ENCODE measurements around the gene BNIP3. TPM values are rescaled to one million over a fixed set of nuclear protein-coding genes. Genes with fewer than 3 reads are reported as not detected.

BNIP3 gene, protein sequence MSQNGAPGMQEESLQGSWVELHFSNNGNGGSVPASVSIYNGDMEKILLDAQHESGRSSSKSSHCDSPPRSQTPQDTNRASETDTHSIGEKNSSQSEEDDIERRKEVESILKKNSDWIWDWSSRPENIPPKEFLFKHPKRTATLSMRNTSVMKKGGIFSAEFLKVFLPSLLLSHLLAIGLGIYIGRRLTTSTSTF
- total RNA-seq, result 57.3 and 70.7 TPM in 2 replicates

- TF ChIP-seq, protein P1, sequence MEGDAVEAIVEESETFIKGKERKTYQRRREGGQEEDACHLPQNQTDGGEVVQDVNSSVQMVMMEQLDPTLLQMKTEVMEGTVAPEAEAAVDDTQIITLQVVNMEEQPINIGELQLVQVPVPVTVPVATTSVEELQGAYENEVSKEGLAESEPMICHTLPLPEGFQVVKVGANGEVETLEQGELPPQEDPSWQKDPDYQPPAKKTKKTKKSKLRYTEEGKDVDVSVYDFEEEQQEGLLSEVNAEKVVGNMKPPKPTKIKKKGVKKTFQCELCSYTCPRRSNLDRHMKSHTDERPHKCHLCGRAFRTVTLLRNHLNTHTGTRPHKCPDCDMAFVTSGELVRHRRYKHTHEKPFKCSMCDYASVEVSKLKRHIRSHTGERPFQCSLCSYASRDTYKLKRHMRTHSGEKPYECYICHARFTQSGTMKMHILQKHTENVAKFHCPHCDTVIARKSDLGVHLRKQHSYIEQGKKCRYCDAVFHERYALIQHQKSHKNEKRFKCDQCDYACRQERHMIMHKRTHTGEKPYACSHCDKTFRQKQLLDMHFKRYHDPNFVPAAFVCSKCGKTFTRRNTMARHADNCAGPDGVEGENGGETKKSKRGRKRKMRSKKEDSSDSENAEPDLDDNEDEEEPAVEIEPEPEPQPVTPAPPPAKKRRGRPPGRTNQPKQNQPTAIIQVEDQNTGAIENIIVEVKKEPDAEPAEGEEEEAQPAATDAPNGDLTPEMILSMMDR (IDR thresholded peaks at IDR 0.05; ENCODE audit: insufficient read depth, low read length, poor library complexity, severe bottlenecking), result no peak
- H3K36me3 ChIP-seq (ENCODE audit: control insufficient read depth, insufficient read depth, low read length), result peaks cover 2% of the 10 kb centered on the region
- no peaks in the 10 kb centered on the region for H3K27me3 ChIP-seq (ENCODE audit: control insufficient read depth, insufficient read depth, low read length)
- H3K4me3 ChIP-seq (ENCODE audit: low read depth, low read length), result peak within 1 kb of the TSS; percentile 83
- peak; percentile 66 for DNase-seq (ENCODE audit: low read depth)
Observed at GRCh38 chr10:131981429-131982184, at the start of gene BNIP3. Gene BNIP3 (minus strand): TSS chr10:131981923. CDS start chr10:131981806, 117 bp downstream.

DNA sequence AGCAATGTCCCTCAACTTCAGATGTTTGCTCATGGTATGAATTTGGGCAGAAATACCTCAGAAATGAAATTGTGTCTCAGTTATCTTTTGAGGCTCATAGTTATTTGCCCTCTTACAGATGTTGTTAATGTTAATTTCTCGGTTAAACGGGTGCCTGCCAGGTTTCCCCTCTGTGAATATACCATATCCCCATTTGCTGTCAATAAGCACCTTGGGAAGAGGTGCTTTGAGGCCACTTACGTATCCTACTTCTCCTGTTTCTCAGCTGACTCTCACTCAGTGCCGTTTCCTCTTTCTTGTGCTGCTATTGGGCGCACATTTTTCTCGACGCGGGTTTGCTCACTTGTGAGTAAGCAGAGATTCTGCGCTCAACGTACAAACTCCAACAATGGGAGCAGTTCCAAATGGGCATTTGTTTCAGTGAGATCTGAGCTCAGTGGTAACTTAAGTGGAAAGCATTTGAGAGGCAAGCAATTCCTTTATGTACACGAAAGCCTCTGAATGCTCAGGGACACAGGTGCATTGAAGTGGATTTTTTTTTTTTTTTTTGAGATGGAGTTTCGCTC lies 49.3 kb upstream of the BNIP3 start:
- TF ChIP-seq, protein P1 (IDR thresholded peaks at IDR 0.05; ENCODE audit: insufficient read depth, low read length, poor library complexity, severe bottlenecking), result no peak
- Histone ChIP-seq H3K36me3 (ENCODE audit: control insufficient read depth, insufficient read depth, low read length) (no peaks in the 10 kb centered on the region), H3K4me3 (ENCODE audit: low read depth, low read length) (no peak overlapping the region), H3K27me3 (ENCODE audit: control insufficient read depth, insufficient read depth, low read length) (peaks cover 18% of the 10 kb centered on the region)
- DNase-seq (ENCODE audit: low read depth), result no peak

DNA sequence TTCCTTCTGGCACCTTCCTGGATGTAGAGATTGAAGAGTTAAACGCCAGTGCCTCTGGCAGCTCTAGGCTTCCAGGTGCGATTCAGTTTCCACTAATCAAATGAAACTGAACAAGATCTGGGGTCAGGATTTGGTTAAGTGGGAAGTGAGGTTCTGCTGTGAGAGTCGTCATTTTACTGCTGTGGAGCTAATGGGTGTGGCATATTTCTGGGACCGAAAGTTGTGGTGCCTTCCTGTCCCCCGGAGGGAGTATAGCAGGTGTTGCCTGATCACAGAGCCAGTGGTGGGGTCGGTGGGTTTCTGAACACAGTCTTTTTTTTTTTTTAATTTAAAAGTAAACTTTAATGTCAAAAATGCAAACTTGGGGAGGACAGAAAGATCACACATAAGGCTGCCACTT lies 47.0 kb upstream of the BNIP3 start:
- TF ChIP-seq, protein P1 (IDR thresholded peaks at IDR 0.05; ENCODE audit: insufficient read depth, low read length, poor library complexity, severe bottlenecking), result no peak
- no peak for DNase-seq (ENCODE audit: low read depth)
- Histone ChIP-seq H3K36me3 (ENCODE audit: control insufficient read depth, insufficient read depth, low read length) (no peaks in the 10 kb centered on the region), H3K27me3 (ENCODE audit: control insufficient read depth, insufficient read depth, low read length) (peaks cover 6% of the 10 kb centered on the region), H3K4me3 (ENCODE audit: low read depth, low read length) (no peak overlapping the region)

GRCh38 chr10:132027423-132027983 lies 45.8 kb upstream of the BNIP3 start:
- no peak for DNase-seq (ENCODE audit: low read depth)

DNA sequence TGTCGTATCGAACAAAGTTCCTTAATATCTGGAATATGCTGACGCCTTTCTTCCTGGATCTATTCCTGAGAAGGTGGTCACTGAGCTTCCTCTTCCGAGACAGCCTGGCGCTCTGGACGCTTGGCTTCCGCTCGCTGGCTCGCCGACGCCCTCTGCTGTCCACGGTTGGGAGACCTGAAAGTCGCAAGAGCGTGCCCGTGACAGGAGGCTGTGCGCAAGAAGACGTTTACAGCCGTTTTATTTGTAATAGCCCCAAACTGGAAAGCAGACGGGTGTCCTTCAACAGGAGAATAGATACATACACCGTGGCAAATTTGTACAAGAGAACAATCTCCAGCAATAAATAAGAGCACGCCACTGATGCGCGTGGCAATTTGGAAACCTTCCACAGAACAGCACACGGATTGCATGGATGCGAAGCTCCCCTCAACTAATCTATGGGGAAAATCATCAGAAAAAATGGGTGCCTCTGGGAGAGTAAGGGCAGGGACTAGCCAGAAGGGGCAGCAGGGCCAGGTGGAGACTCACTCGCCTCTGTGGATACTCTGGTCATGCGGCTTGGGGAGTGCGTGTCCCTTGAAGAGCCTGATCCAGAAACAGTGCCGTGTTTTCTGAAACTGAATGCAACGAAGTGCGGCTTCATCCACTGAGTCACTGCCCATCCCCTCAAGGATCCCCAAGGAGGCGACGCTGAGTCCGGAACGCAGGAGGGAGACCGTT lies 41.5 kb upstream of the BNIP3 start:
- peak; percentile 18 for DNase-seq (ENCODE audit: low read depth)
- Histone ChIP-seq H3K4me3 (ENCODE audit: low read depth, low read length) (no peak overlapping the region), H3K27me3 (ENCODE audit: control insufficient read depth, insufficient read depth, low read length) (peaks cover 9% of the 10 kb centered on the region), H3K36me3 (ENCODE audit: control insufficient read depth, insufficient read depth, low read length) (no peaks in the 10 kb centered on the region)
- TF ChIP-seq, protein P1 (IDR thresholded peaks at IDR 0.05; ENCODE audit: insufficient read depth, low read length, poor library complexity, severe bottlenecking), result peak; percentile 93

More at GRCh38 chr10:132027423-132027983, 45.8 kb upstream of the BNIP3 start:
- Histone ChIP-seq H3K4me3 (ENCODE audit: low read depth, low read length) (no peak overlapping the region), H3K27me3 (ENCODE audit: control insufficient read depth, insufficient read depth, low read length) (peaks cover 12% of the 10 kb centered on the region), H3K36me3 (ENCODE audit: control insufficient read depth, insufficient read depth, low read length) (no peaks in the 10 kb centered on the region)
- TF ChIP-seq, protein P1 (IDR thresholded peaks at IDR 0.05; ENCODE audit: insufficient read depth, low read length, poor library complexity, severe bottlenecking), result no peak

Measured in kidney epithelial cell (primary cell).